ENCODE data around the gene SYNE4.

DNA sequence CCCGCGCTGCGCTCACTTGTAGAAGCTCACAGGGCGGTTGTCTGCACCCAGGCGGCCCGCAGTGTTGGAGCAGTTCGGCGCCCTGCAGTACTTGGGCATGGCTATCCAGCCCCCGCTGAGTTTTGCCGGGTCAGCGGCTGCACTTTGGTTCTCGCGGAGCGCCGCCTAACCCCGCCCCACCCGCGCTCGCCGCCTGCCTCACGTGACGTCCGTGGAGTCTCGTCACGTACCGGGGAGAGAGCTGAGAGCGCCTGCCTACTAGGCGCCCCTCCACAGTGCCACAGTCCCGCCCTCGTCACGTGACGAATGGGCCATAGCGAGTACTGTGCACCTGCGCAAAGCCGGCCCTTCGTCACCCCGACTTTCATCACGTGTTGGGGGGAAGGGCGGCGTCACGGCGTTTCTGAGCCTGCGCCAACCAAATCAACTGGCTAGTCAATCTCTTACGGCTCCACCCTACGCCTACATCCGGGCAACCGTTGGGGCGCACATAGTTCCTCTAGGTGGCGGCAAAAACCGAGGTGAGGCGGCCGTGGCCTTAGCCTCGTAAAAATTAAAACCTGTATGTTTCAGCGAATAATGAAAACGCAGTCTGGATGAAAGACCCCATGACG lies 45.6 kb upstream of the SYNE4 start, which contains the start of gene THAP8:
- TF ChIP-seq CTCF (IDR thresholded peaks at IDR 0.05 in 8 of 11, conservative IDR thresholded peaks at IDR 0.05 in 3 of 11) = peak; percentile 35 to 83 (median 77)
- peak; percentile 84 to 94 (median 92) for TF ChIP-seq POLR2AphosphoS5 (IDR thresholded peaks at IDR 0.05)
- peak in 2 of 3 donors; percentile 31 to 50 for TF ChIP-seq POLR2A (IDR thresholded peaks at IDR 0.05)
